GM18498 (cell line): ENCODE measurements around the gene FAM107B.
A peak's percentile ranks its signal among the peaks of the same experiment; 100 is the strongest.

Experiments
- ATAC-seq: cut with Tn5 transposase; IDR thresholded peaks from one replicate; pipeline ENCODE4 v1.9.1; 2021; ENCODE audit warnings: mild to moderate bottlenecking, moderate library complexity; ENCODE audit not compliant: unreplicated experiment

The FAM107B gene

DNA sequence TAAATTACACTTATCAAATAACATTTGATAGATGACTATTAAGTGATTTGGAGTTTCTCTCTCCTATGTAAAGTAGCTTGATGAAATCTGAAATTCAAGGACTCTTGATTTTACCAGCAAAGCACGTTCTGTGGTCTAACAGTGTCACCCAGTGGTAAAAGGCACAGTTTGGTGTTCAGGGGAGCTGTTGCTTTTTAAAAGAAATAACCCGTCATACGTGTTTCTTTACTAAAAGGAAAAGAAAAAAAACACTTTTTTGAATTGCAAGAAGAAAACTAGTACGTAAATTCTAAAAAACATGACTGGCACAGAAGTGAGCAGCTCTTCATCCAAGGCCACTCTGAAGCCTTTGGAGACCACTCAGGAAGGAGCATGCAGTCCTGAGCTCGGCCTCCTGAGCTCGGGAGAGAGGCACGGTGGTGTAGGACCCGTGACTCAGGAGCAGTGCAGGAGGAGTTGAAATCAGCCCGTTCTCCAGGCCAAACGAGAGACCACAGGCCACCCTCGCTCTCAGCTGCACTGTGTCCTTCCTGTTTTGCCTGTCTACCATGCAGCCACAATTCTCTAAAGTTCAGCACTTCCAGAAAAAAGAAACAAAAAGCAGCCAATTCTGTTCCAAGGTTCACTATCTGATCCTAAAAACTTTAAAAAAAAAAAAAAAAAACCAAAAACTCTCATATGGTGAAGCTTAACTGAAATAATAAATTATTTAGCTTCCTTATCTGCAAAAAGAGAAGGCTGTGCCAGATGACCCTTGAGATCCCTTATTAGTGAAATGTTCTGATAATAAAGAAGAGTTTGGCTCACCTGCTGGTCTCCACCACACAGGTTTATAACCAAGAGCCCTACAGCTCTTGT, 231.4 kb downstream of the FAM107B start:
- peak; percentile 66 for ATAC-seq

DNA sequence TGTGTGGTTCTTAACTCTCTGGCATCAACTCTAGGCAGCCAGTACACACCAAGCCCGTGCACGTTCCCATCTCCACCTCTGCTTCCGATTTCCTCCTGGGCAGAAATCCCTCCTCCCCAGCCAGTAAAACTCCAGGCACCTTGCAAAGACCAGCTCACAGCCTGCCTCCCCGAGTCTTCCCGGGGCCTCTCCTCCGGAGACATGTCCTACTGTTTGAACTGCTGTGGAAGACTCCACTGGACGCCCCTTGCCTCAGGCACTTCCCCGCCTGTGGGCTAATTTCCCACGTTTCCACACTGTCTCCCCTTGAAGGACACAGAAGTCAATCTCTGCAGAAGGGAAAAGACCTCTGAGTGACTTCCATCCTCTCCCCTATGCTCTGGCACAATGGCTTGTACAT, 233.3 kb downstream of the FAM107B start:
- no peak for ATAC-seq

- no peak for ATAC-seq
Measured at GRCh38 chr10:14540611-14541010, 234.1 kb downstream of the FAM107B start.

DNA sequence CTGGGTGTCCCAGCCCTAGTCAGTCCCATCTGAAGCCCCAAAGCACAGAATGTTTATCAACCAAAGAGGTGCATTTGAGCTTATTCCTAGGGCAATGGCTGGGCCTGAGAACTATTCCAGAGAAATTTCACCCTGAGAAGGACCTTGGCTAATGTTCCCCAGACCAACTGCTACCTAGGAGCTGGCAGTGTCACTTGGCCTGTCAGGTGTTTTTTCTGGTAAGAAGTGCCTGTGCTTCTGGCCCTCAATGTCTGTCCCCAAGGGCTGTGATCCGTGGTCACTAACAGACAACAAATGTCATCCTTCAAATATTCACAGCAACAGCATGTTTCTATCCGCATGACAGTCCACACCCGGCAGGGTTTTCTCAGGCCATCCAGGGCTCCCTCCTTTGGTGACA, 234.6 kb downstream of the FAM107B start:
- no peak for ATAC-seq

GRCh38 chr10:14539176-14539575, 235.5 kb downstream of the FAM107B start:
- ATAC-seq, result no peak

GRCh38 chr10:14536241-14537213, 238.2 kb downstream of the FAM107B start:
- no peak for ATAC-seq

DNA sequence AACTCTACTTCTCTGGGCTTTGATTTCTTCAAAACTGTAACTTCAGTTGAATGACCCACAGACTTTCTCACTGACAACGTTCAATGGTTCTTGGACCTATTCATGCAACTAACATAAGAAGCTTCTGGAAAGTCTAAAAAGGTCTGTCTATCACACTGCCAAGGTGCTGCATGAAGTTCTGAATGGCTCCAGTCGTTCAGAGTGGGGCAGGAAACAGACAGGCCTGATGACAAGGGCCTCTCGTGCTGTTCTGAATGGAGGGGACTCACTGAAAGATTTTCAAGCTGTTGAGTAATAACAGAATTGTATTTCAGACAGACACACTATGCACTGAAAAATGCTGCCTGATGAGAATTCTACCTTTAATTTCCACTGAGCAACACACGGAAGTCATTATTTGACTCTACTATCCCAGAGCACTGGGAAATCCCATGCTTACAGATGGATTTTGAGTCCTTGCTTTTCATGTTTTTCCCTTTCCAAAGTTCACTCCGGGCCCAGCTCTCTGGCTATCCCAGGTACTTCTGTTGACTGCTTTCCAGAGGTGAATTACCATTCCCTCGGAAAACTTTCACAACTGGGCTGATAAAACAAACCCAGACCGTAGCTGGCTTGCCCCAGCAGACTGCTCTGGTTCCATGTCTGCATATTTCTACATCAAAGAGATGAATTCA, 239.1 kb downstream of the FAM107B start:
- ATAC-seq, result no peak

DNA sequence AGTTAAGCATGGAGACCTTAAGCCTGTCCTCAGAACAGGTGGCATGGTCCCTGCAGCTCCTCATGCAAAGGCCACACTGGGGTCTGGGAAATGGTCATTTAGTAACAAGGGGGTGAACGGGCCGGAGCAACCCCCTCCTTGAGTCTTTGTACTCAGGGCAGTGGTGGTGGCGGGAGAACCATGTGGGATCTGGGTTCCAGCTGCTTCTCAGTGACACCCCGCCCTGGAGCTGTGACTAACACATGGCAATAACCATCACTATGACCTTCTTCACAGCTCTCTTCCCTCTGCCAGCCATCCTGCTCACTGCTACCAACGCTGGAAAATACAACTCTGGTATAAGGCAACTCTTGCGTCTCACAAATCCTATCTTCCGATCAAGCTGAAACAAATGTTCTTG, 240.5 kb downstream of the FAM107B start:
- ATAC-seq, result no peak

DNA sequence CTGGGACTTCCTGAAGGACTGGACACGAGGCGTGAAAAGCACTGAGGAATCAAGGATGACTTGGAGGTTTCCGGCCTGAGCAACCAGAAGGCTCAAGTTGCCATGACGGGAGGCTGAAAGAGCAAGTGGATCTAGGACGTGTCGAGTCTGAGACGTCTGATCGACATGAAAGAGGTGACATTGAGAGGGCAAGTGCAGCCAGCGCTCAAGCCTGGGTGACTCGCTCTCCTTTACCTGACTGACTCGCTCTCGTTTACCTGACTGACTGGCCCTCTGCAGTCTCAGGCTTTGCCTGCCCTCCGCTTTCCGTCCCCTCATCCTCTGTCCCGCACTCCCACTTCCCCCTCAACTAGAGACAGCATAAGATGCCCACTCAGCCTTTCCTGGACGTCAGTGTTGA, 241.4 kb downstream of the FAM107B start:
- no peak for ATAC-seq

- ATAC-seq, result no peak
Measured at GRCh38 chr10:14532473-14533251, 242.0 kb downstream of the FAM107B start.

DNA sequence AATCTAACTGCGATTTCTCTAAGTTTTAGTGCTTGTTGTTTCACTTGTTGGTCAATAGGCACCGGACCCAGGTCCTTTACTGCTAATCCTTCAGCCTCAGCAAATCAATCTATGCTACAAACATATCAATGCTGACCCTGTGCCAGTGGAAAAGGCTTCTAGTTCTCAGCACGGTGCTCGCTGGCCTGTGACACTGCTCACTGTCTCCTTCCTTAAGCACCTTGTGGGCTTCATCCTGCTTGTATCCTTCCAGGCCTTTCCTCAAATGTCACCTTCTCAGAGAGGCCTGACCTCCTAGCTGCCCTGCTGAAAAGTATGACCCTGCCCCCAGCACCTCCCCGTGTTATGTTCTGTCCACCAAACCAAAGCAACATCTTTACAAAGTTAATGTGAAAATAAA, 242.7 kb downstream of the FAM107B start:
- no peak for ATAC-seq

DNA sequence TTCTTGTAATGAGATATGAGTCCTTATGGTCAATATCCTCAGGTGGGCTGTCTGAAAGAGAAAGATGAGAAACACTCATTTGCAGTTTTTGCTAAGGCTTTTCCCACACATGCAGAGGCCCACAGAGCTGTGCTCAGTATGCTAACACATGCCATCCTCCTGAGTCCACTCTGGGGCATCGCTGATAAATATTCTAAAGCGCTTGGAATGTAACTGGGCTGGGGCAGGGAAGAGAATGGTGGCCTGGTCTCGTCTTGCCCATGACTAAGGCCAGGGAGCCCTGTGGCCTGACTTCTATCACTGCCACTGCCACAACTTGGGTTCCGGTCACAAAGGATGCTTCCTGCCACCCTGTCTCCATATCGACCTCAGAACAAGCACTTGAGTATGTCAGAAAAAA, 244.2 kb downstream of the FAM107B start:
- ATAC-seq, result no peak

DNA sequence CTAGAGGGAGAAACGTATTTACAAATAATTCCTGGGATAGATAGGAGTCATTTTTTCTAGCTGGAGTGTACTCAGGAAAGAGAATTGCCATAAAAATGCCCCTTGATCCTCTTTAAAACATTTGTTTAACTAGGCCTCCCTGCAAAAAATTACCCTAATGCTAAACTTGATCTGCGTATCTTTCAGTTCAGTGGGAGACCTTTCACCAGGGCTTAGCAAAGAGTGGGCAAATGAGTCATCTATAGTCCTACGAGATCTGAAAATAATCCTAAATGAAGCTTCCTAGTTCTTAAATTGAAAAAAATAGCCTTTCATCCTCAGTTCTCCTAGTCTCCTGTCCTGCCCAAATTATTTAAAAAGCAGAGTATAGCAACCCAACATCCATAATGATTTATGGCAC, 245.3 kb downstream of the FAM107B start:
- no peak for ATAC-seq

DNA sequence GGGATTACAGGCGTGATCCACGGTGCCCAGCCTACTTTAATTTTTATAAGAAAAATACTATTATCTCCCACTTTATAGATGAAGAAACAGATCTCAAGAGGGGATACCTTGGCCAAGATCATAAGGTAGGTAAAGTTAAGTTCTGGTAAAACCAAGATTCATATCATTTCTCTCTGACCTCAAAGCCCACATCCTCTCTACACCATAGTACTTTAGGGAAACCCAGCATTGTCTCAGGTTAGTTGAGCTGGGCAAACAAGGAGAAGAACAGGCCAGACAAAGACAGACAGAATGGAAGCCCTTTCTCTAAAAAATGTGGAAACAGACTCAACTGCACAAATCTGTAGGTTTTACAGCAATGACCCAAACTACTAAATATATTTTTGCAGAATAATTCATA, 246.2 kb downstream of the FAM107B start:
- ATAC-seq, result no peak

DNA sequence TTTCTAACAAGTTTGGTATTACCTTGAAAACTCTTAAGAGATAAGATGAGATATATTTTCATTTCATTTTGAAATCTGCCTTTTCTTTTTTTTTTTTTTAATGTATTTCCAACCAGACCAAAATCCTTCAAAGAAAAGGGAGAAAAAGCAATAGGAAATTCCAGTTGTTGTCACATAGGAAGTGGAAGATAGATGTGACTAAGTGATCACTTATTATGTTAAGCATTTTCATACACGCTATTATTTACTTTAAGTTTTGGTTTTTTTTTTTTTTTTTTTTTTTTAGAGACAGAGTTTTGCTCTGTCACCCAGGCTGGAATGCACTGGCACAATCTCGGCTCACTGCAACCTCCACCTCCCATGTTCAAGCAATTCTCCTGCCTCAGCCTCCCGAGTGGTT, 246.8 kb downstream of the FAM107B start:
- ATAC-seq, result no peak

- peak; percentile 78 for ATAC-seq
Measured at GRCh38 chr10:14527134-14527844, 247.4 kb downstream of the FAM107B start.

DNA sequence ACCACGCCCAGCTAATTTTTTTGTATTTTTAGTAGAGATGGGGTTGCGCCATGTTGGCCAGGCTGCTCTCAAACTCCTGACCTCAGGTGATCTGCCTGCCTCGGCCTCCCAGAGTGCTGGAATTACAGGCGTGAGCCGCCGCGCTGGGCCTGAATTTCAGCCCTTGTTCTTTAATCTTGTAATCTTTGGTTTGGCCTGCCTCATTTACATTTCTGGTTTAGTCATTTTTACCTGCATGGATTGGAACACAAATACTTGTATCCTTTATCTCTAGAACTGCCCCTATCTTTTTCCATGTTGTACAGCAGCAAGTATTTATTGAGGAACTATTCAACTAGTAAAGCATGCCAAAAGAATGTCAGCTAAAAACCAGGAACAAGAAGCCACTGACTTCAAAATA, 248.4 kb downstream of the FAM107B start:
- no peak for ATAC-seq

DNA sequence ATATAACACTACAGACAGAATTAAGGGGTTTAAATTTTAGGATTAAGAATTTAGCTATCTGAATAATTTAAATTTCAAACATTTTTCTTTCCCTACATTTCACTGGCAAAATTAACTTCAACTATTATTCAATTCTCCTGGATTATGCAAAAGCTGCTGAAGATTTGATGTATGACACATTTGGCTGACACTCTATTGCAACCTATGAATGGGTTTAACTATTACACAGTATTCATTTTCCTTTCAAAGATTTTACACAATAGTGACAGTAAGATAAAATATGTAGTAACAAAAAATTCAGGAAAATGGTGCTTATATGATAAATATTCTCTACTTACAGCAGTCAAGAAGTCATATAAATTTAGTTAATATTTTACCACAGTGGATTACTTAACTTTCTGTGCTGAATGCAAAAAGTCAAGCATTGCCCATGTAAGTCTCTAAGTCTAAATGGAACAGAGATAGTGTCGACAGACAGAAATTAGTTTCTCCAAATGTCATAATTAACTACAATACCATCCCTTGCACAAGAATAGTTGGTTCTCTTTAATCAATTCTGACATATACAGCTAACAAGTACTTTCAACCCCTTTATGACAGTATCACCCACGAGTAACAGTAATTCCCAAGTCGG, 249.9 kb downstream of the FAM107B start:
- ATAC-seq, result no peak

DNA sequence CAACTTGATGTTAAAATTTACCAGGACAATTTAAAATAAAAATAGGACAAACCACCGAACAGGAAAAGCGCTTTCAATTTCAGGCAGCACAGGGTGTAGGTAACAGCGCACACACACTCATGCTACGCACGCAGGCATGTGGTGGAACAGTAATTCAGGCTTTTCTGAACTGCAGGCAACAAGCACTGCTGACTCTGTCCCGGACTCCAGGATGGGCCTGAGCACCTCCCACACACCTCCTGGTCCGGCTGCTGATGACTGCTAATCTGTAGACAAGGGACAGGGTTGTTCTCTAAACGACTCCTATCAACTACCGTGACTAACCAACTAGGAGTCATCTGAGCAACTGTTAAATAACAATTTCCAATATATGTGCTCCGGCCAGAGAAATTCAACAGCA, 251.4 kb downstream of the FAM107B start:
- ATAC-seq, result no peak
